Mesendoderm (in vitro differentiated cells): ENCODE data around the gene PANK1.

Experiments
- DNase-seq: peaks from one replicate; pipeline ENCODE4 v3.0.0; 2013
- H2AK5ac ChIP-seq: 2 replicates; pipeline ENCODE4 v1.6.1; 2013; ENCODE audit warnings: low read length, inconsistent platforms
- H2BK120ac ChIP-seq: 2 replicates; pipeline ENCODE4 v1.6.1; 2013; ENCODE audit warnings: low read depth, mild to moderate bottlenecking, low read length, moderate library complexity, mixed read lengths
- H2BK15ac ChIP-seq: replicated peaks from 2 replicates; pipeline ENCODE4 v1.6.1; 2013; ENCODE audit warnings: low read depth, mild to moderate bottlenecking, moderate library complexity
- H2BK5ac ChIP-seq: 2 replicates; pipeline ENCODE4 v1.6.1; 2013; ENCODE audit warnings: low read length, inconsistent platforms
- H3K18ac ChIP-seq: 2 replicates; pipeline ENCODE4 v1.6.1; 2013; ENCODE audit warnings: mild to moderate bottlenecking, low read length, mixed read lengths
- H3K23ac ChIP-seq: one replicate; pipeline ENCODE4 v1.6.1; 2013; ENCODE audit warnings: low read length
- H3K27ac ChIP-seq: 2 replicates; pipeline ENCODE4 v1.5.1; 2013; ENCODE audit warnings: low read depth, mild to moderate bottlenecking, inconsistent platforms, low read length, moderate library complexity
- H3K27me3 ChIP-seq: 2 replicates; pipeline ENCODE4 v1.6.1; 2013; ENCODE audit warnings: low read length, control low read depth, mild to moderate bottlenecking, inconsistent platforms; ENCODE audit not compliant: insufficient read depth, poor library complexity
- H3K36me3 ChIP-seq: 2 replicates; pipeline ENCODE4 v1.6.1; 2013; ENCODE audit warnings: low read length, inconsistent platforms; ENCODE audit not compliant: control insufficient read depth, insufficient read depth
- H3K4ac ChIP-seq: one replicate; pipeline ENCODE4 v1.6.1; 2013; ENCODE audit warnings: low read depth, mild to moderate bottlenecking, low read length, moderate library complexity
- H3K4me1 ChIP-seq: 2 replicates; pipeline ENCODE4 v1.6.1; 2013; ENCODE audit warnings: low read depth, low read length, inconsistent platforms; ENCODE audit not compliant: control insufficient read depth
- H3K4me2 ChIP-seq: 2 replicates; pipeline ENCODE4 v1.6.1; 2013; ENCODE audit warnings: low read length
- H3K4me3 ChIP-seq: 2 replicates; pipeline ENCODE4 v1.5.1; 2013; ENCODE audit warnings: mild to moderate bottlenecking, low read length
- H3K56ac ChIP-seq: one replicate; pipeline ENCODE4 v1.6.1; 2013; ENCODE audit warnings: low read length
- H3K79me1 ChIP-seq: 2 replicates; pipeline ENCODE4 v1.6.1; 2013; ENCODE audit warnings: low read length, inconsistent platforms
- H3K79me2 ChIP-seq: 2 replicates; pipeline ENCODE4 v1.6.1; 2013; ENCODE audit warnings: mild to moderate bottlenecking, low read length; ENCODE audit not compliant: control insufficient read depth, insufficient read depth
- H3K9ac ChIP-seq: 2 replicates; pipeline ENCODE4 v1.6.1; 2013; ENCODE audit warnings: low read length, inconsistent platforms
- H4K5ac ChIP-seq: one replicate; pipeline ENCODE4 v1.6.1; 2013; ENCODE audit warnings: low read length
- H4K8ac ChIP-seq: one replicate; pipeline ENCODE4 v1.6.1; 2013; ENCODE audit warnings: low read depth, mild to moderate bottlenecking, control low read depth, low read length, moderate library complexity
- WGBS: extraction: QIAGEN DNeasy Blood & Tissue Kit; methylation state at CpG from one replicate; pipeline ENCODE4 v1.1.7; 2013; ENCODE audit warnings: low lambda C conversion rate, missing lambda C conversion rate; ENCODE audit not compliant: insufficient coverage; ENCODE audit errors: extremely low coverage; 5-methylcytosine and 5-hydroxymethylcytosine counted together

PANK1 gene

DNA sequence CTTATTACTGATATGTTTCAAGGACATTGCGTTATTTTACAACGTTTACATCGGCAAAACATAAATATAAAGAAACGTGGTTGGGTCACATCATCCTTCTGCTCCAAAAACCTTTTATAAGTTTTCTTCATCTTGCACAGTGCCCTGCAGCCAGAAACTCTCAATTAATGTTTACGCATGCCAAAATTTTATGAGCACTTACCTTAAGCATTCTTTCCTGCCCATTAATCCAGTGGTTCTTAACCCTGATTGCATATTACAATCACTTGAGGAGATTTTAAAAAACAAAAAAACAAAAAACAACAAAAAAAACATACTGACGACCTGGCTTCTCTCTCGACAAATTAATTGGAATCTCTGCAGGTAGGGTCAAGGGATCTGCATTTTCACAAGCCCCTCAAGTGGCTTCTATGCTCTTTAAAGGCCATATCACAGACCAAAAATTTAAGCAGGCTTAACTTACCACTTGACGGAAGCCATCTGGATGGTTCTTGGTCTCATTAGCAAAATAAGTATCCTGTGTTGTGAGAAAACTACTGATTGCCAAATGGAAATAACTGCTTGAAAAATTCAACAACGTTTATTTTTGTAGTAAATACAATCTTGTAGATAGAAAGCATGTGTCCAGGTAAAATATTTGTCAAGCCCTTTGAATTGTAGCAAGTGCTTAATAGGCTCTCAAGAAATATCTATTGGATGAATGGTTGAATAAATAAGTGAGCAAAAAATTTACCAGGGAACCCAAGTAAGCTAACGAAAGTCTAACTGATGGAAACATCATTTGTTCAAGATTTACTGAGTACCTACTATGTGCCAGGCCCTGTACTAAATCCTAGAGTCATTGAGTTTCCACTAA is 78.7 kb downstream of the PANK1 start:
- Histone ChIP-seq H2AK5ac (no peak overlapping the region), H4K8ac (no peak overlapping the region), H3K18ac (no peak overlapping the region), H3K4me1 (peaks cover 9% of the 10 kb centered on the region), H3K4me3 (no peak overlapping the region), H3K56ac (no peak overlapping the region), H2BK15ac (no peak overlapping the region), H3K27ac (no peak overlapping the region), H4K5ac (no peak overlapping the region), H3K79me1 (no peaks in the 10 kb centered on the region), H3K9ac (no peak overlapping the region), H2BK5ac (no peak overlapping the region), H2BK120ac (no peak overlapping the region), H3K27me3 (no peaks in the 10 kb centered on the region), H3K23ac (no peak overlapping the region), H3K4me2 (no peak overlapping the region), H3K4ac (no peak overlapping the region), H3K79me2 (no peaks in the 10 kb centered on the region), H3K36me3 (no peaks in the 10 kb centered on the region)
- DNase-seq = no peak
- WGBS = no CpG with 5 or more reads among the region's 10 CpGs

GRCh38 chr10:89565180-89565579 is 79.9 kb downstream of the PANK1 start:
- H3K4ac ChIP-seq = no peak overlapping the region
- no peaks in the 10 kb centered on the region for H3K79me1 ChIP-seq
- no peak overlapping the region for H2BK120ac ChIP-seq
- H3K36me3 ChIP-seq = no peaks in the 10 kb centered on the region
- no peaks in the 10 kb centered on the region for H3K79me2 ChIP-seq
- H4K5ac ChIP-seq = no peak overlapping the region
- H2BK5ac ChIP-seq = no peak overlapping the region
- H2BK15ac ChIP-seq = no peak overlapping the region
- H3K4me2 ChIP-seq = no peak overlapping the region
- no peak overlapping the region for H3K9ac ChIP-seq
- no peak overlapping the region for H3K23ac ChIP-seq
- WGBS = no CpG with 5 or more reads among the region's 1 CpG
- no peak for DNase-seq
- no peak overlapping the region for H2AK5ac ChIP-seq
- no peak overlapping the region for H3K18ac ChIP-seq
- no peak overlapping the region for H3K4me3 ChIP-seq
- H4K8ac ChIP-seq = no peak overlapping the region
- no peak overlapping the region for H3K27ac ChIP-seq
- no peaks in the 10 kb centered on the region for H3K27me3 ChIP-seq
- H3K4me1 ChIP-seq = peaks cover 9% of the 10 kb centered on the region
- no peak overlapping the region for H3K56ac ChIP-seq

DNA sequence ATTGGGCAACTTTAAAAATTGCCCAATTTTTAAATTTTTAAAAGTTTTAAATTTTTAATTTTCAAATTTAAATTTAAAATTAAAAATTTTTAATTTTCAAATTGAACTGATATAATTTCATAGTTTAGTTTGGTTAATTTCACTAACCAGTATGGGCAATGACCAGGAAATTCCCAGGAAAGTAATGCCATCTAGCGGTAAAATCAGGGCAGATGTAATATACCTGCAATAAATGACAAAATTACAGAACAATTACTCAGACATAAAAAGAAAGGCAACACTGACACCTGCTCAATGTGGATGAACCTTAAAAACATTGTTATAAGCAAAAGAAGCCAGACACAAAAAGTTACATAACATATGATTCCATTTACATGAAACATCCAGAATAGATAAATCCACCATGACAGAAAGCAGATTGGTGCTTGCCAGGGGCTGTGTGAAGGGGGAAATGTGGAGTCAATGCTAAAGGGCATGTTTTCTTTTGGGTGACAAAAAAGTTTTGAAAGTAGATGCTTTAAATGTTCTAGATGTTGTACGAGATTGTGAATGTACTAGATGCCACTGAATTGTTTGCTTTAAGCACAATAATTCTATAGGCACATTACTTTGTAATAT is 81.1 kb downstream of the PANK1 start:
- Histone ChIP-seq H3K18ac (no peak overlapping the region), H3K56ac (no peak overlapping the region), H3K4ac (no peak overlapping the region), H2BK15ac (no peak overlapping the region), H3K4me1 (peaks cover 9% of the 10 kb centered on the region), H3K36me3 (no peaks in the 10 kb centered on the region), H3K4me2 (no peak overlapping the region), H2BK5ac (no peak overlapping the region), H3K79me2 (no peaks in the 10 kb centered on the region), H3K23ac (no peak overlapping the region), H4K5ac (no peak overlapping the region), H4K8ac (no peak overlapping the region), H3K79me1 (no peaks in the 10 kb centered on the region), H2AK5ac (no peak overlapping the region), H3K27ac (no peak overlapping the region), H3K27me3 (no peaks in the 10 kb centered on the region), H3K9ac (no peak overlapping the region), H3K4me3 (no peak overlapping the region), H2BK120ac (no peak overlapping the region)
- WGBS = no CpG with 5 or more reads among the region's 2 CpGs
- peak; percentile 48 for DNase-seq

DNA sequence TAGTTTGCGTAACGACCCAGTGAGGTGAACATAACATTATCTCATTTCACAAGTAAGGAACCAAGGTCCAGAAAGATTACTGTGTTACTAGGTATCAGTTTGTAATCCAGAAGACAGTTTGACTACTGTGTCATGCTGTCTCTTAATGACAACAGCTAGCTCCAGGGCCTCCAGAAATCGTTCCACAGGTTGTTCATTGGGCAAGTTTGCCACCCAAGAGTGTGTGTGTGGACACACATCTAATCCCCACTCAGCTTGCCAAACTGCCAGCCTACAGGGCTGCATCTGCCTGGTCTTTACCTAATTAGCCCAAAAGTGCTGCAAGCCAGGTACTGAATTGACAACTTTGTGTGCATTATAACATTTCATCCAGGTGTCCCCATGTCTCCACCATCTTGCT is 81.7 kb downstream of the PANK1 start:
- Histone ChIP-seq H3K23ac (no peak overlapping the region), H3K18ac (no peak overlapping the region), H3K4me2 (no peak overlapping the region), H3K56ac (no peak overlapping the region), H4K8ac (no peak overlapping the region), H2AK5ac (no peak overlapping the region), H3K79me2 (no peaks in the 10 kb centered on the region), H3K27me3 (no peaks in the 10 kb centered on the region), H3K4me1 (peaks cover 9% of the 10 kb centered on the region), H4K5ac (no peak overlapping the region), H3K79me1 (no peaks in the 10 kb centered on the region), H2BK120ac (no peak overlapping the region), H3K4ac (peak overlapping the region; percentile 59), H2BK5ac (no peak overlapping the region), H3K4me3 (no peak overlapping the region), H3K36me3 (no peaks in the 10 kb centered on the region), H3K9ac (no peak overlapping the region), H2BK15ac (no peak overlapping the region), H3K27ac (no peak overlapping the region)
- WGBS = no CpG with 5 or more reads among the region's 3 CpGs
- no peak for DNase-seq

DNA sequence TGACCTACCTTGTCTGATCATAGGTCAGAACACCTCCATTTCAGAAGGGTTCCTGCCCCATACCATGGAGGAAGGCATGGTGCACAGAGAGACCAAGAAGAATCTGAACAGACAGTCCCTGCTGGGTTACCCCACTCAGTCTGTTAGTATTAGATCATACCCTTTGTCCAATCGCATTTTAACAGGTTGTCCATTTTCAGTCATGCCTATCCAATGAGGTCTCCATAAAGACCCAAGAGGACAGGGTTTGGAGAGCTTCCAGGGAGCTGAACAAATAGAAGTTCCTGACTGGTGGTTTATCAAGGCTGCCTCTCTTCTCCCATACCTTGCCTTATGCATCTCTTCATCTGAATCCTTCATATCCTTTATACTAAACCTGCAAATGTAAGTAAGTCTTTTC is 88.4 kb downstream of the PANK1 start:
- no peaks in the 10 kb centered on the region for H3K36me3 ChIP-seq
- H3K23ac ChIP-seq = no peak overlapping the region
- H3K4me2 ChIP-seq = no peak overlapping the region
- no peak overlapping the region for H4K8ac ChIP-seq
- no peak overlapping the region for H3K27ac ChIP-seq
- no peak for DNase-seq
- H3K9ac ChIP-seq = no peak overlapping the region
- no peaks in the 10 kb centered on the region for H3K27me3 ChIP-seq
- H4K5ac ChIP-seq = no peak overlapping the region
- WGBS = no CpG with 5 or more reads among the region's 1 CpG
- H2BK15ac ChIP-seq = no peak overlapping the region
- no peak overlapping the region for H2AK5ac ChIP-seq
- no peaks in the 10 kb centered on the region for H3K79me1 ChIP-seq
- peaks cover 2% of the 10 kb centered on the region for H3K4me1 ChIP-seq
- no peak overlapping the region for H2BK5ac ChIP-seq
- no peak overlapping the region for H3K56ac ChIP-seq
- H3K18ac ChIP-seq = no peak overlapping the region
- no peak overlapping the region for H2BK120ac ChIP-seq
- no peaks in the 10 kb centered on the region for H3K79me2 ChIP-seq
- no peak overlapping the region for H3K4ac ChIP-seq
- no peak overlapping the region for H3K4me3 ChIP-seq
